ENCODE data around the gene RNU5B-1.

The RNU5B-1 gene

DNA sequence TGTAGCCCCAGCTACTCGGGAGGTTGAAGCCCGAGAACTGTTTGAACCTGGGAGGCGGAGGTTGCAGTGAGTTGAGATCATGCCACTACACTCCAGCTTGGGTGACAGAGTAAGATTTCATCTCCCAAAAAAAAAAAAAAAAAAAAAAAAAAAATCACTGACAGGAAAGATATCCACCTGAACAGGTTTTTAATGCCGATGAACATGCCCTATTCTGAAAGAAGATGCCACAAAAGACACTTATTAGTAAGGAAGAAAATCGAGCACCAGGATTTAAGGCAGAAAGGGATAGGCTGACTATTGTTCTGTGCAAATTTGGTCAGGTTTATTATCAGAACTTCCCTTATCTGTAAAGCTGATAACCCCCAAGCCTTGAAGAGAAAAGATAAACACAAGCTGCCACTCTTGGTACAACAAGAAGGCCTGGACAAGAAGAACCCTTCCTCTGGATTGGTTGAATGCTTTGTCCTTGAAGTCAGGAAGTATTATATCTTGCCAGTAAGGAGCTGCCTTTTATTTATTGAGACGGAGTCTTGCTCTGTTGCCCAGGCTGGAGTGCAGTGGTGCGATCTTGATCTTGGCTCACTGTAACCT is 15.1 kb upstream of the RNU5B-1 start:
- DNase-seq (ENCODE audit: low read depth, low spot score): no peak

DNA sequence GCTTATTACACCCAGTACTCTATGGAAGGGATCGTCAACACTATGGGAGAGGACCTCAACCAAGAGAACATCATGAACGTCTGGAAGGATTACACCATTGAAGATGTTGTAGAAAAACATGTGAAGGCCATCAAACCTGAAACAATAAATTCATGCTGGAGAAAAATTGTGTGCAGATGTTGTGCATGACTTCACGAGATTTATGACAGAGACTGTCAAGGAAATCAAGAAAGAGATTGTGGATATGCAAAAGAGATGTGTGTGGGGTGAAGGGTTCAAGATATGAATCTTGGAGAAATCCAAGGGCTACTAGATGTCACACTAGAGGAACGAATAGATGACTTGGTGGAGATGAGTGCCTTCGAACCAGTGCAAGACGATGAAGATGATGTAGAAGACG is 14.2 kb upstream of the RNU5B-1 start:
- DNase-seq (ENCODE audit: low read depth, low spot score): no peak

DNA sequence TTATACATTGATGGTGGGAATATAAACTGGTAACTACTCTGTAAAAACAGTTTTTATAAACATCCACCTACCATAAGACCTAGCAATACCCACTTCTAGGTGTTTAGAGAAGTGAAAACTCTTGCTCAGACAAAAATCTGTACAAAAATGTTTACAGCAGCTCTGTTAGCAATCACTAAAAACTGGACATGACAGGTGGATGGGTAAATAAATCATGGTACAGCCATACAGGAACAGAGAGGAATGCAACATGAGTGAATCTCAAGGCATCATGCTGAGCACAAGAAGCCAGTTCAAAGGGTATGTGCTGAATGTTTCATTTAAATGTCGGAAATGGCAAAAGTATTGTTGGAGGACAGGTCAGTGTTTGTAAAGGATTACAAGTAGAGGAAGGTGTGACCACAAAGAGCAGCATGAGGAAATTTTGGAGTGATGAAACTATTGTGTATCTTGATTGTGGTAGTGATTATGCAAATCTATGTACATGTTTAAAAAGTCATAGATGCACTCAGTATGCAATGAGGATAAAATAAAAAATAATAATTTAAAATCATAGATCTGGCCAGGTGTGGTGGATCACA is 11.4 kb upstream of the RNU5B-1 start:
- DNase-seq (ENCODE audit: low read depth, low spot score): no peak

DNA sequence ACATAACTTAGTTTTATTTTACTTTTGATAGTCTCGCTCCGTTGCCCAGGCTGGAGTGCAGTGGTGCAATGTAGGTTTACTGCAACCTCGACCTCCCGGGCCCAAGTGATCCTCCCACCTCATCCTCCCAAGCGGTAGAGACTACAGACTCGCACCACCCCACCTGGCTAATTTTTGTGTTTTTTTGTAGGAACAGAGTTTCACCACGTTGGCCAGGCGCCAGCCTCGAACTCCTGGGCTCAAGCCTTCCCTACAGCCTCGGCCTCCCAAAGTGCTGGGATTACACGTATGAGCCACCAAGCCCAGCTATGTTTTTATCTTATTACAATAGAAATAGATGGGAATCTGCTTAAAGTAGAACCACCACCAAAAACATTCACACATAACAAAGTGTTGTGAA is 5.7 kb upstream of the RNU5B-1 start:
- DNase-seq (ENCODE audit: low read depth, low spot score): no peak

DNA sequence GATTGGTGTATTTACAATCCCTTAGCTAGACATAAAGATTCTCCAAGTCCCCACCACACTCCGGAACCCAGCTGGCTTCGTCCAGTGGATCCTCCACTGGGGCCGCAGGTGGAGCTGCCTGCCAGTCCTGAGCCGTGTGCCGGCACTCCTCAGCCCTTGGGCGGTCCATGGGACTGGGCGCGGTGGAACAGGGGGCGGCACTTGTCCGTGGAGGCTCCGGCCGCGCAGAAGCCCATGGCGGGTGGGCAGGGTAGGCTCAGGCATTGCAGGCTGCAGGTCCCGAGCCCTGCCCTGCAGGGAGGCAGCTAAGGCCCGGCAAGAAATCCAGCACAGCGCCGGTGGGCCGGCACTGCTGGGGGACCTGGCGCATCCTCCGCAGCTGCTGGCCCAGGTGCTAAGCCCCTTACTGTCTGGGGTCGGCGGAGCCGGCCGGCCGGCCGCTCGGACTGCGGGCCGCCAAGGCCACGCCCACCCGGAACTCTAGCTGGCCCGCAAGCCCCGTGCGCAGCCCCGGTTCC is 3.5 kb upstream of the RNU5B-1 start:
- DNase-seq (ENCODE audit: low read depth, low spot score): no peak

DNA sequence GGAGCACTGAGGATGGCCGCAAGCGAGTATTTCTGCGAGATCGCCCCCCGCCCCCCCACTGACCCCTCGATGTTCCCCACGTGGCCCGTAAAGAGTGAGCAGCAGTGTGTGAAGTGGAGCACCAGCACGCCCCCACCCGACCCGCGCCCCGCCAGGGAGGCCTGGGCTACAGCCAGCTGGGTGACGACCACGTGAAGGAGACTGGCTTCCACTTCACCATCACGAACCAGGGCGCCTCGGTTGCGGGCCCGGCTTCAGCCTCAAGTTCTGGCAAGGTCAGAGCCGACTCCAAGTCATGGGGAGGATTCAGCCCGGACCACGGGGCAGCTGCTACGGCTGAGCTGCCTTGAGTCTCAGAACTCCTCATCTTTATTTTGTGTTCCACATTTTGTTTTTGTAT is 2.4 kb upstream of the RNU5B-1 start:
- no peak for DNase-seq (ENCODE audit: low read depth, low spot score)

DNA sequence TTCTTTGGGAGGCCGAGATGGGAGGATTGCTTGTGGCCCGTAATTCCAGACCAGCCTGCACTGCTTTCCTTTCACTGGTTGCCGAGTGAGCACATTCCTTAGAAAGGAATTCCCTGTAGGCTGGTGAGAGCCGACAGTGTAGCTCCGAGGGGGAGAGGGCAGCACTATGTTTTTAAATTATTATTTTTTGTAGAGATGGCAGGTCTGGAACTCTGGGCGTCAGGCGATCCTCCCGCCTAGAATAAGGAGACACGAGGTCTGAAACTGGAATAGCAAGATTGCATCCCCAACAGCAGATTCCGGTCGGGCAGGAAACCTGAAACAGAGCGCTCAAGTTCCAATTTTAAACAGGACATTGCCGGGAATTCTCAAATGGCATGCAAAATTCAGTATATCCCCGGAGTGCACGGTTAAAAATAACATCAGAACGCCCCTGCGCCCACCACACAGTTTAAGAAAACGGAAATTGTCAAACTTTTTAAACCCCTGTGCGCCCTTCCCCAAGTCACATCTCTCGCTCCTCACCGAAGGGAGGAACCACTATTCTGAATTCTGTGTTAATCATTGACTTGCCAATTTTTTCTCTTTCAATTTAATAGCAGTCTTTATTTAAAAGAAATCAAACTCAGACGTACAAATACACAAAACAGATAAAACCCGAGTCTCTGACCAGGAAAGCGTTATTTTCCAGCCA is 643 bp upstream of the RNU5B-1 start:
- no peak for DNase-seq (ENCODE audit: low read depth, low spot score)

DNA sequence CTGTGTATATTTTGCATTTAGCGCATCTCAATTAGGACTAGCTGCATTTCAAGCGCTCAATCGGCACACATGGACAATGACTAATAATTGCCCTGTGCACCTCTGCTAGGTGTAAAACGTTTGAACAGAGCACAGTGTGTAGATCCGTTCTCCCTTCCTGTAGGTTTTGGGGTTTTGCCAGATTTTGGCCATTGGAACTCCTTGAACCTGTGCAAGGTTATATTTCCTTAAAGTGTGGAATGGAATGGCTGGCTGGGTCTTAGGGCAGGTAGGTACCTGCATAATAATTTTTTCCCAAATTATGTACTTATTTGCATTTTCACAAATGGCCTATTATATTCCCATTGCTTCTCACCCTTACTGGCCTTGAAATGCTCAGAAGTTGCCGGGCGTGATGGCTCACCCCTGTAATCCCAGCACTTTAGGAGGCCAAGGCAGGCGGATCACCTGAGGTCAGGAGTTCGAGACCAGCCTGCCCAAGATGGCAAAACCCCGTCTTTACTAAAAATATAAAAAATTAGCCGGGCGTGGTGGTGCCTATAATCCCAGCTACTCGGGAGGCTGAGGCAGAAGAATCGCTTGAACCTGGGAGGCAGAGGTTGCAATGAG is 777 bp downstream of the RNU5B-1 start:
- DNase-seq (ENCODE audit: low read depth, low spot score): no peak

DNA sequence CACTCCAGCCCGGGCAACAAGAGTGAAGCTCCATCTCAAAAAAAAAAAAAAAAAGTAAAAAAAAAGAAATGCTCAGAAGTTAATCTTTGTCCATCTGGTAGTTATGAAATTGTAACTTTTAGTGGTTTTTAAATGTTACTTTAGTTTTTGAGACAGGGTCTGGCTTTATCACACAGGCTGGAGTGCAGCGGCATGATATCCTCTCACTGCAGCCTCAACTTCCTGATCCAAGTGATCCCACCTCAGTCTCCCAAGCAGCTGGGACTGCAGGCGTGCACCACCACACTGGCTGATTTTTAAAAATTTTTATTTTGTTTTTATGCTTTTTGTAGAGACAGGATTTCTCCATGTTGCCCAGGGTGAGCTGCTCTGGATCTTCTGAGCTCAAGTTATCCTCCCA is 1.3 kb downstream of the RNU5B-1 start:
- DNase-seq (ENCODE audit: low read depth, low spot score): no peak

DNA sequence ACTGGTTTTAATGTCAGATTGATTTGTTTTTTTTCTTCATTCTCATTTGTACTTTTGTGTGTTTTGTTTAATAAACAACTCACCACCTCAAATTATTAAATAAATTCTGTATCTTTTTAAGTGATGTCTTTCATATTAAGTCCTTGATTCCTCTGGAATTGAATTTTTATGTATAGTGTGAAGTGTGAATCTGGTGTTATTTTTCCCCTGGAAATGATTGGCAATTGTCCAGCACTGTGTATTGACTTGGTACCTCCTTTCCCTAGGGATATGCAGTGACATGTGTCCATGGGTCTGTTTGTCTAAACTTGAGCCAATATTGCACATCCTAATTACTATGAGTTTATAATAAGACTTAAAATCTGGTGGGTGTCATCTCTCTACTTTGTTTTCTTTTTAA is 2.1 kb downstream of the RNU5B-1 start:
- no peak for DNase-seq (ENCODE audit: low read depth, low spot score)

DNA sequence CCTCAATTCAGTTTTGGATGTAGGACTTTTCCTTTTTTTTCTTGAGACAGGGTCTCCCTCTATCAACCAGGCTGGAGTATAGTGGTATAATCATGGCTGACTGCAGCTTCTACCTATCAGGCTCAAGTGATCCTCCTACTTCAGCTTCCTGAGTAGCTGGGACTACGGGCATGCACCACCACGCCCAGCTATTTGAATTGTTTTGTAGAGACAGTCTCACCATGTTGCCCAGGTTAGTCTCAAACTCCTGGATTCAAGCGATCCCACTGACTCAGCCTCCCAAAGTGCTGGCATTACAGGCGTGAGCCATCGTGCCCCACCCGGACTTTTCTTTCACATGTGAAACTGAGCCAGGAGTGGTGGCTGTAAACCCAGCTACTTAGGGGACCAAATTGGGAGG is 3.5 kb downstream of the RNU5B-1 start:
- DNase-seq (ENCODE audit: low read depth, low spot score): no peak

DNA sequence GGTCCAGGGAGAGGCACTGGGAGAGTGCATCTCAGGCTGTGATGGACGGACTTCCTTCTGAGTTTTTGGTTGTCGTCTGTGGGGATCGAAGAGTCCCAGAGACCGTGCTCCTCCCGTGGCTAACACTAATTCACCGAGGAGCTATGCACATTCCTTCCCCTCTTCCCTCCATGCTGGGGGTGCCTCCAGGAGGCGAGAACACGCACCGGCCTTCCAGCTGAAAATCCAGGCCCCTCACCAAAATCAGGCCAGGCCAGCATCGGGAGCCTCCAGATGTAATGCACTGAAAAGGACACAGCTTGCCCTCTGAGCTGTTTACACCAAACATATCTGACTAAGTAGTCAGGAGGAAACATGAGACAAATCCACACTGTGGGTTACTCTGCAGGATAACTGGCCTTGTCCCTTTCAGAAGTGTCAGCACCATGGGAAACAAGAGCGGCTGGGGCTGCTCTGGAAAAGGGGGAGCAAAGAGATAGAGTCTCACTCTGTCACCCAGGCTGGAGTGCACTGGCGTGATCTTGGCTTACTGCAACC is 5.5 kb downstream of the RNU5B-1 start:
- DNase-seq (ENCODE audit: low read depth, low spot score): no peak

DNA sequence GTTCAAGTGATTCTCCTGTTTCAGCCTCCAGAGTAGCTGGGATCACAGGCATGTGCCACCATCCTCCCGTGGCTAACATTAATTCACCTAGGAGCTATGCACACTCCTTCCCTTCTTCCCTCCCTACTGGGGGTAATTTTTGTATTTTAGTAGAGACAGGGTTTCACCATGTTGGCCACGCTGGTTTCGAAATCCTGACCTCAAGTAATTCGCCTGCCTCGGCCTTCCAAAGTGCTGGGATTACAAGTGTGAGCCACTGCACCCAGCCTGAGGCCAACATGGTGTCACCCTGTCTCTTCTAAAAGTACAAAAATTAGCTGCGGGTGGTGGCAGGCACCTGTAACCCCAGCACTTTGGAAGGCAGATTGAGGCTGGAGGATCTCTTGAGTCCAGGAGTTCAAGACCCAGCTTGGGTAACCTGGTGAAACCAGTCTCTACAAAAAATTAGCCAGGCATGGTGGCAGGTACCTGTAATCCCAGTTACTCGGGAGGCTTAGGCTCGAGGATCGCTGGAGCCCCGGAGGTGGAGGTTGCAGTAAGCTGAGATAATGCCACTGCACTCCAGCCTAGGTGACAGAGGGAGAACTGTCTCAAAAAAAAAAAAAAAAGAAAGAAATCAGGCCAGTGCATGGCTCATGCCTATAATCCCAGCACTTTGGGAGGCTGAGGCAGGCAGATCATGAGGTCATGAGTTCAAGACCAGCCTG is 6.1 kb downstream of the RNU5B-1 start:
- no peak for DNase-seq (ENCODE audit: low read depth, low spot score)

DNA sequence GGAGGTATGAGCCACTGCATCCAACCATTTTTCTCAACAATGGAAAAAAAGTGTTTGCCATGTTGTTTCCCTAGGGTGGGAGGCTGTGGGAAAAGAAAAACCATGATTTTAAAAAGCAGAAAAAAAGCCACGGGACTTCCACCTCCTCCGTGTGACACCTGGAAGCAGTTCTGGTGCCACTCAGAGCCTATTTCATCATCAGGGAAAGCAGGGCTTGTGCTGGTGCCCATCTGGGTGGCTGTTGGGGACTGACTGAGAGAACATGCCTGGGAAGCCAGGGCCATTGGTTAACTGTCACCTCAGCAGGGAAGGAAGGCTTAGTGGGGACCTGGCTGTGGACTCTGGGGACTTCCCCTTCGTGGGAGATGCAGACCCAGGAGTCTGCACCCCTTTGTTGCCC is 7.3 kb downstream of the RNU5B-1 start:
- DNase-seq (ENCODE audit: low read depth, low spot score): no peak

DNA sequence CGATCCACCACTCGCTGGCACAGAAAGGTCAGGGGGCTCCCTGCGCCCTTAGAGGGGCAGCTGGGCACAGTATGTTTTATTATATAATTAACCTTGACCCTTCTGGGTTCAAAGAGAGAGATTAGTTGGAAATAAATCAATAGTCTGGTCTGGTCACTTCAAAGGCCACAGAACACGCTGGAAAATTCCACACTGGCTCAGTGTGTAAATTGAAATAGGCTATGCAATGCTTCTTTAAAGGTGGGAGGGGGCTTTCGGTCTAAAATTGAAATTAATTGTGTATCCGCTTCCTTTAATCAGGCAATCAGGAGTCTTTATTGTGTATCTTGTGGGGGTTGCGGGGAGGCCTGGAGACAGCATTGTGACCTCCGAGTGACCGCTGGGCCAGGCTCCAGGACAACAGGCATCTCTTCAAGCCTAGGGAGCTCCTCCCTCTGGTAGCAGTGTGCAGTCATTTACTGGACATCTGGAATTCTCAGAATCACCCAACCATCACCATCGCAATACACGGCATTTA is 8.0 kb downstream of the RNU5B-1 start:
- DNase-seq (ENCODE audit: low read depth, low spot score): no peak

DNA sequence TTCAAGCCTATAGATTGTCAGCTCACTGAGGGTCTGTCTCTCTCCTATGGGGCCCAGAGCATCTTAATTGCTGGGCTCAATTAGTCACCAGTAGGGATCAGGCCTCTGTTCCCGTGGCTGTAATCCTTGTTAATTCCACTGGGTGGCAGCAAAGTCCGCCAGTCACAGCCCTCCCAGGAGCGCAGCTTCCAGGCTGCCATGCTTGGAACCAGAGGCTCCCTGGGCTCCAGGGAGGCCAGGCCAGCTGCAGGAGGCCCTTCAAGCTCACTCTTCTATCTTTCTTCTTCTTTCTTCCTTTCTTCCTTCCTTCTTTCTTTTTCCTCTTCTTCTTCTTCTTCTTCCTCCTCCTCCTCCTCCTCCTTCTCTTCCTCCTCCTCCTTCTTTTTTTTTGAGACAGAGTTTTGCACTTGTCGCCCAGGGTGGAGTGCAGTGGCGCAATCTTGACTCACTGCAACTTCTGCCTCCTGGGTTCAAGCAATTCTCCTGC is 14.4 kb downstream of the RNU5B-1 start:
- peak; percentile 49 for DNase-seq (ENCODE audit: low read depth, low spot score)

DNA sequence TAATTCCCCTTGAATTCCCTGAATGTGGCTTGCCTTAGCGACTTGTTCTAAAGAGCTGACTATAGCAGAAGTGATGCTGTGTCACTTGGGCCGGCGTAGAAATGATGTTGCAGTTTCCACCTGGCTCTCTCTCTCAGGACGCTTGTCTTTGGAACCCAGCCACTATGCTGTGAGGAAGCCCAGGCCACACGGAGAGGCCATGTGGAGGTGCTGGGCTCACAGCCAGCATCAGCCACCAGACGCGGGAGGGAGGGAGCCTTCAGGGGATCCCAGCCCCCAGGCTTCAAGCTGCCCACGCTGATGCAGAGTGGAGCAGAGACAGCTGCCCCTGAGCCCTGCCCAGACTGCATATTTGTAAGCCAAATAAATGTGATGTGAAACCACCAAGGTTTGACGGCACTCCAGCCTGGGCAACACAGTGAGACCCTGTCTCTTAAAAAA is 18.6 kb downstream of the RNU5B-1 start:
- DNase-seq (ENCODE audit: low read depth, low spot score): no peak

DNA sequence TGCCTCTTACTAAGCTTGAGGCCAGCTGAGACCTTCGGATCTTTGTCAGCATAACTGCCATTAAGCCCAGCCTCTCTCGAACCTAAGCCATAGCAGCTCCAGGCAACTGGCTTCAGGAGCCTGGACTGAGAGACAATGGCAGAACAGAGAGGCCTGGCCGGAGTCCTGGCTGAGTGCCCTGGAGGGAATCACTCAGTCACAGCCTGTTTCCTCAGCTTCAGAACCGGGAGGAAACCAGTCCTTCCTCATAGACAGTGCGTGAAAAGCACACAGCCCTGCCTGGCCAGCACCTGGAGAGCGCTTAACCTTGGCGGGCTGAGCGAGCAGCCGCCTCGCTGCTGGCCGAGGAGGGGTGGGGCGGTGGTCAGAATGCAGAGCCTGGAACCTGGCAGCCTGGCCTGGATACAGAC is 21.6 kb downstream of the RNU5B-1 start:
- DNase-seq (ENCODE audit: low read depth, low spot score): no peak

DNA sequence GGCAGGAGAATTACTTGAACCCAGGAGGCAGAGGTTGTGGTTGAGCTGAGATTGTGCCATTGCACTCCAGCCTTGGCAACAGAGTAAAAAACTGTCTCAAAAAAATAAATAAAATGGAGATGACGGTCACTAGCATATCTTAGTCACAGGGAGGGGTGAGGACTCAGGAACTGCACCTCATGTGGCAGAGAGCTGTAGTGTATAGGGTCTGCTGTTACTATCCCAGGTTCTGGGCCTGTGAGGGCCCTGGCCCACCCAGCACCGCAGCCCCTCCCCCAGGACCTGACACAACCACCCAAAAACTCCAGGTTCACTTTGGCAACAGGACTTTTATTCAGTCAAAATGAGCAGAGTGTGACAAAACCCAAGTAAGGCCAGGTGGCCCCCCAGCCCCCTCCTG is 22.3 kb downstream of the RNU5B-1 start:
- no peak for DNase-seq (ENCODE audit: low read depth, low spot score)

DNA sequence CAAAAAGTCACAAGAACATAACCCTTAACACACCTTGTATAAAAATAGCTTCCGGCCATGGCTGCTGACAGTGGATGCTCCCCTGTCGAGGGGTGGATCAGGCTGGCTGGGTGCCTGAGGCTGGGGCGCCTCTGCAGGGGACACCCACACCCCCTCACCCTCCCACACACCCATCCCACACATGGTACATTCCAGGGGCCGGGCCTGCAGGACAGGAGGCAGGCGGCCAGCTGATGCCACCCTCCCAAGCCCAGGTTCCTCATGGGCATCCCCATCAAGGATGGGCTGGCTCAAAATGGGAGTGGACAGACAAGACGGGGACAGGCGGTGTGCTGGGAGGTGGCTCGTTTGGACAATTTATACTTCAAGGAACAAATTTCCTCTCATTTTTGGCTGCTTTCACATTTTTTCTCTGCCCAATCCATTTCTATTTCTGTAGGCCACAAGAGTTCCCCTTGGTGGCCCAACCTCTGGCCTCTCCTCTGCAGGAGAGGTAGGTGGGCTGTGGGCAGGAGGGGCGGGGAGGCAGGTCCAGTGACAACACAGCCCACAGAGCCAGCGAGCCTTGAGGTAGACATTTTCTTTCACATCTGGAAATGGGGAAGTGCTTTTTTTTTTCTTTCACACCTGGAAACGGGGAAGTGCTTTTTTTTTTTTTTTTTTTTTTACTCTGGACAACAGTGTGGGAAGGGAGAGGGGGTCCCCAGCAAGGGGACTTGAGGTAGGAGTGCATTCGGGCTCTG is 23.3 kb downstream of the RNU5B-1 start:
- no peak for DNase-seq (ENCODE audit: low read depth, low spot score)

Data from activated naive CD8-positive, alpha-beta T cell treated with anti-CD3 and anti-CD28 coated beads, Interleukin-2, amount 50 U/mL, for 16 hours (primary cell).